NCI-H2196 (cell line): ENCODE results near the gene PRICKLE1.

Experiments
- DNase-seq: peaks from one replicate; lab custom pipeline; 2025; ENCODE audit not compliant: unreplicated experiment; lab: John Stamatoyannopoulos, UW

PRICKLE1 gene

GRCh38 chr12:42496886-42497285 is 92.7 kb downstream of the PRICKLE1 start:
- no peak for DNase-seq

GRCh38 chr12:42495244-42495643 is 94.3 kb downstream of the PRICKLE1 start:
- DNase-seq = no peak

DNA sequence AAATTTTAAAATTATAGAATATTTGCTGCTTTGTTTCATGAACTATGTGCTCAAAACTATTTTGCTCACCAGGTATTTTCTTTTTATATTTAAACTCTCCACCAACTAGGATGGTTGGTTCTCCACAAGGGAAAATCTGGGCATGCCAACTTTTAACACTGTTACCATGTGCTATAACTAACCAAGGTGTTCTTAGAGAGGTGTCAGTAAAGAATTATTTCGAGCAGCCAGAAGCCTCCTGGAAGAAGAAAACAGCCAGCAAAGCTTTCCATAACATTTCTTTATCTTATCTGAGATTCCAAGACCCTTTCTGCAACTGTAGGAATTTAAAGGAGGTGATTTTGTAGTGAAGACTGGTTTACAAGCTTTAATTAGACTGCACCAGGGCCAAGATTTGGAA is 97.3 kb downstream of the PRICKLE1 start:
- no peak for DNase-seq

- no peak for DNase-seq
Measured at GRCh38 chr12:42490261-42490842, 99.2 kb downstream of the PRICKLE1 start.

- DNase-seq = no peak
Measured at GRCh38 chr12:42486407-42486806, 103.1 kb downstream of the PRICKLE1 start.

- no peak for DNase-seq
Measured at GRCh38 chr12:42485823-42486222, 103.7 kb downstream of the PRICKLE1 start.

GRCh38 chr12:42484996-42485395 is 104.5 kb downstream of the PRICKLE1 start:
- no peak for DNase-seq

DNA sequence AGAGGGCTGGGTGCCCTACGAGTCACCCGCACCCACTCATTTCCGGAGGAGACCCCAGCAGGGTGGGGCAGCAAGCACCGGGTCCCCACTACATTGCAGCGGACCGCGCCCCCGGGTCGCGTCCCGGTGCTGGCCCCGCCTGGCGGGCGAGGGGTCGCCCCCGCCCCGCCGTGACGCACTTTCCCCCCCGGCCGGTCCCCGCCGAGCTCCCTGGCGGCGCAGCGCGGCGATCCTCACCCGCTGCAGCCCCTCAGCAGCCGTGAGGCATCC is 106.1 kb downstream of the PRICKLE1 start:
- no peak for DNase-seq

GRCh38 chr12:42482748-42483520 is 106.6 kb downstream of the PRICKLE1 start:
- peak; percentile 45 for DNase-seq

DNA sequence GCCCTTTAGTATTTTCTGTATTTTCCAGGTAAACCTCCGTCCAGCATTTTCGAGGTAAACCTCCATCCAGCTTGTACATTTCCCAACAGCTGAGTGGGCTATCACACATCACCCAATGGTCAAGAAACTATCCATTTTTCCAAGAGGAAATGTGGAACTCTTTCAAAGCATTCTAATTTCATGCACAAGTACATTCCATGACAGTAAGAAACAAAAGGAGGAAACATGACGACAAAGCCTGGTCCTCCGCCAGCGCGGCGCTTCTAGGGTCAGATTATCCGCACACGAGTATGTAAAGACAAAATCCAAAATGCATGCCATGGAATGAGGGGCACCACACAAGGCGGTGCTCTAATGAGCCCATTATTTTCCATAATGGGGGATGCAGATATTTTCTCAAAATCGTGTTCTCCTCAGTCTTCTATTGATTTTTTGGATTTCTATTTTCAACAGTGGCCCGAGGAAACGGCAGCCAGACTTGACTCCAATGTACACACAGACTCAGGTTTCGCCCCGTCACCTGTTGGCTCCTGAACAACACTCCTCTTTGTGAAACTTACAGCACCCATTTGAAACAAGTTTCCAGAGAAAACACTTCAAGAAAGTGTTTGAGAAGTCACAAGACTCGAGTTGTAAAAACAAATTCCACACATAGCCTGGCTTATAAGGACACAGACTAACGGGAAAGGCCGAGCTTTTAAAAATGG is 107.4 kb downstream of the PRICKLE1 start:
- peak; percentile 18 for DNase-seq

- DNase-seq = no peak
Measured at GRCh38 chr12:42481368-42481767, 108.2 kb downstream of the PRICKLE1 start.

GRCh38 chr12:42477941-42478340 is 111.6 kb downstream of the PRICKLE1 start:
- DNase-seq = no peak

DNA sequence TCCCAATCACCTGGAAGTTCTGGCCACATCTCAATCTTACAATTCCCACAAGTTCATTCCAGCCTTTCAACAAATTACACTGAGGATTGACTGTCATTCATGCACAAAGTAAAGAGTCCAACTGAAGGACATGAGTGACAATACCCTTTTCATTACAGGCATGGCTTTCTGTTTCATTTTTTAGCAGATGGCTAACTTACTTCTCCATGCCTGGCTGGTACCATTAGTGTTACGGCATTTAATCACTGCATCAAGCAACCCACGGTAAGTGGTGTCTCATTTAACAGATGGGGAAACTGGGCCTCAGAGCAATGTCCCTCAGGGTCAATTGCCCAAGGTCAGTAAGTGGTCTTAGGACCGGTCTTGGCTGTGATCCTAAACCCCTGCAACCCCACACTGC is 114.4 kb downstream of the PRICKLE1 start:
- DNase-seq = no peak

- no peak for DNase-seq
Measured at GRCh38 chr12:42474391-42474790, 115.2 kb downstream of the PRICKLE1 start.

GRCh38 chr12:42473561-42473960 is 116.0 kb downstream of the PRICKLE1 start:
- DNase-seq = no peak

DNA sequence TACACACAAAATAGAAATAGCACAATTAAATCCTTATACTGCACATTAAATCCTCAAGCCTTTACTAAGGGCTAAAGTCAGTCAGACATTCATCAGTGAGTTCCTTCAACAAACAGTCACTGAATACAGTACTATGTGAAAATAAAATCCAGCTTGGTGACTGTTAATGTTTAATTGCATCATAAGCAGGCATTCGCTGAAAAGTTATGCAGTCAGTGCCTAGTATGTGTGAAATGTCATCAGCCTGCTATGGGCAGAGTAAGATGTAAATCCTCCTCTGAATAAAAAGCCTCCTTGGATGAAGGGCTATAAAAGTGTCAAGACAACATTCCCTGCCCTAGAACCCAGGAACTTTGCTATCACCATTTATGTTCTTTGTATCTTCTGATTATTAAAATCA is 116.4 kb downstream of the PRICKLE1 start:
- no peak for DNase-seq

DNA sequence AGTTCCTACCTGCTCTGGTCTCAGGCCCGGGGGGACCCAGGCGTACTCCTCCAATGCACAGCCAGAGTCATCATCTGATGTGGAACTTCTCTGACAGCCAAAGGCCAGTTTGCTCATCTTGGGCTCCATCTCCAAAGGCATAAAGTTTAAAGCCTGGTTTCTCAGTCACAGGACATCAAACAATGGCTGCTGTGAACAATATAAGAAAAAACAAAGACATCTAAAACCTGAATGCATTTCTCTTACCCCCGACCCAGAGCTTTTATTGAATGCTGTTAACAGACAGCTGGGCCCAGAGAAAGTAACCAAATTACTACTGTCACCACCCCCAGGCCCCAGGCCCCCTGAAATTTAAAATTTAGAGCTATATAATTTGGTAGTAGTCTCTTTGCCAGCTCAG is 117.2 kb downstream of the PRICKLE1 start:
- DNase-seq = no peak

- DNase-seq = no peak
Measured at GRCh38 chr12:42469355-42470175, 120.0 kb downstream of the PRICKLE1 start.

DNA sequence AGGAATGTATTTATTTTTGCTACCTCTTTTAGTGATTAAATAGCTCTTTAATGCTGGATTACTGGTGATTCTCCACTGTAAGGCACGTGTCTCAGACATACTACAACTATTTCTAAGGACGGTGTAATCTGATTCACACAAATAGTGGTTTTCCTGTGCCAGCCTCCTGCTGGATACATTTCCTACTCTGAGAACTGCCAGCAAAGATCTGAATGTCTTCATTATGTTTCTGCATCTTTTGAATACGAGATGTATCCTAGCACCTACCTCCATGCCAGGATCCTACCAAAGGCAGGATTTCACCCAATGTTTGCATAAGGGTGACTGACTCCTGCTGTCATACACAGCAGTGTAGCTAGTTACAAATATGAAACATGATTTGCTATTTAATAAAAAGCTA is 120.6 kb downstream of the PRICKLE1 start:
- no peak for DNase-seq

- DNase-seq = no peak
Measured at GRCh38 chr12:42468341-42468821, 121.2 kb downstream of the PRICKLE1 start.

- no peak for DNase-seq
Measured at GRCh38 chr12:42463671-42464070, 125.9 kb downstream of the PRICKLE1 start.
